Sciatic nerve (tissue), 2 donors: ENCODE data around the gene CDS1. TPM values are rescaled to one million over a fixed set of nuclear protein-coding genes. Genes with fewer than 3 reads are reported as not detected.
A peak's percentile ranks its signal among the peaks of the same experiment; 100 is the strongest.

Experiments used
- ATAC-seq: fragments of 200-7000 bp; cut with Tn5 transposase; one replicate; pipeline ENCODE4 v1.9.1; 2020; ENCODE audit warnings: mild to moderate bottlenecking, moderate library complexity
- DNase-seq: peaks from one replicate; pipeline ENCODE4 v3.0.0-alpha.2; 2020; ENCODE audit warnings: low spot score
- intact Hi-C: fragments of 100-400 bp; cut with DNase I; formaldehyde crosslinking; loops from one replicate; pipeline ENCODE4 v1.14.2; 2022
- total RNA-seq: library from RNA; stranded (reverse); fragmentation: NEBNext Ultra II Directional; extraction: Animal tissue kit (Norgen Biotek cat#: 25700); gene quantifications from one replicate; pipeline ENCODE4 v1.2.1, GENCODE V29; 2021
- donor health status: DM: no; HTN: no; CAD: no.
- donor health status: DM: no; HTN: no; CAD: no.

Gene CDS1
- total RNA-seq, 1 donor from 2014 or later: 0.31 TPM

DNA sequence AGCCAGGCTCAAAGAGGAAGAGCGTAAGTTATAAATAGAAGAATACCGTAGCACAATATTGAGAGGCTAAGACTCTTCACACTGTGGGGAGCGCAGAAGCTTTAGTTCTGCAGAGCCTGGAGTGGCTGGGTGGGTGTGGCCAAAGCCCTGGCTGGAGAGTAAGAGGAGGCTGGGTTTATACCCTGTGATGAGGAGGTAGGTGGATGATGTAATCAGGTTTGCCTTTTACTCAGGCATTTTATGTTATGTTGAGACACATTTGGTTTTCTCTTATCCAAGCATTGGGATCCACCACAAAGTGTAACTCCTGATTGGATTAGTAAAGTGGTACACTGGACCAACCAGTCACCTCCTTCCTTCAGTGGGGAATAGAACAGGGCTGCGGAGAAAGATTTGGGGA lies 13.9 kb downstream of the CDS1 start:
- intact Hi-C loops: no loop called here
- no peak for DNase-seq
- ATAC-seq: no peak

DNA sequence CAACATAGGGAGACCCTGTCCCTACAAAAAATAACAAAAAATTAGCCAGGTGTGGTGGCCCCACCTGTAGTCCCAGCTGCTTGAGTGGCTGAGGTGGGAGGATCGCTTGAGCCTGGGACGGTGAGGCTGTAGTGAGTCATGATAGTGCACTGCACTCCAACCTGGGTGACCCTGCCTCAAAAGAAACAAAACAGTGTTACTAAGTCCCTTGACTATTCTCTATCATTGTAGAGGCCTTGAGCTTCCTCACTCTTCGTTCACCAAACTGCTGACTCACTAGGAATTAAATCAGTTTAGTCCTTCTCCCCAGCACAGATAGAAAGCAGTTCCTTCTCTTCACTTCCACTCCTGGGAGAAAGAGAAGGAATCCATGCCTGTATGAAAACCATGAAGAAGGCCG lies 14.5 kb downstream of the CDS1 start:
- intact Hi-C loops: no loop called here
- no peak for ATAC-seq
- DNase-seq: no peak

DNA sequence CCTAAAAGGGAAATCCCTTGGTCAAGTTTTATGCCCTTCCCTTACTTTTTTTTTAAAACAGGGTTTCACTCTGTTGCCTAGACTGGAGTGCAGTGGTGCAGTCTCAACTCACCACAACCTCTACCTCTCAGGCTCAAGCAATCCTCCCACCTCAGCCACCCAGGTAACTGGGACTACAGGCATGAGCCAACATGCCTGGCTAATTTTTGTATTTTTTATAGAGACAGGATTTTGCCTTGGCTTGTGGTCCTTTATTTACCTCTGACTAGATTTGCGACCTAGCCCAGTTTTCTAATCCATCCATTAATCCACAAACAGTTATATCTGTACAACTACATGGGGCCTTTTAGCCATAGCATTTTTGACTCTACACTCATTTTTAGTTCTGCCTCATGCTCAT lies 23.7 kb downstream of the CDS1 start:
- no peak for ATAC-seq
- no peak for DNase-seq
- intact Hi-C loops: no loop called here

DNA sequence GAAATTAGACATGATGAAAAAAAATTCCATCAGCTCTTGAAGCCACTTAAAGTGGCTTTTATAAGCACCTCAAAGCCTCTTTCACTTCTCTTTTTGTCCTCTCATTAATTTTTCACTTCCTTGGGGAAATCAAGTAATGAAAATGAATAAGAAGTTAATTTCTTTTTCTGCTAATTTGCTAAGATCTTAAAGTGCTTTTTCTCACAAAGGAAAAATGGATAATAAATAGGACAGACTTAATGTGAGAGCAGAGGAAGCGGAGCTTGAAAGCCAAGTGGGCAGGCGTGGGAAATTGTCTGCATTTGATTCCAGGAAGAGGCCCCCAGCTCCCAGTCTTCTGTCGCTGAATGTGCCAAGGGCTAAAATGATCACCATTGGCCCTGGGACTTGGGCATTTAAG lies 28.6 kb downstream of the CDS1 start:
- intact Hi-C loops: no loop called here

DNA sequence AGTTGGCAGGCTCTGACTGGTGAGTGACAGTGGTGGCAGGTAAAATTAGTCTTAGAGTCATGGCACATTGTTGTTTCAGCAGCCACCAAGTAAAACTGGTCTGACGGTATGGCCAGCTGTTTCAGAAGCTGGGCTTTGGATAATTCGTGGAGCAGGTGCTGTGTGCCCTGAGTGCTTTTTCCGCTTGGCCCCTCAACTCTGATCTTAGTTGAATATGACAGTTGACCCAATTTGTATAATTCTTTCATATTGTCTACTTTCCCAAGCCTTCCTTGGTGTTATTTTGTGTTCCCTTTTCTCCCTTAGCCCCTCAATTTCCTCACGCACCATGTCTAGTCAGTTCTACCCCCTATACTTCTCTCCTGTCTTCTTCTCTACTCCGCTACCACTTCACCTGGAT lies 32.0 kb downstream of the CDS1 start:
- intact Hi-C loops: no loop called here
- ATAC-seq: no peak
- DNase-seq: no peak

More for the DNA sequence above, 28.6 kb downstream of the CDS1 start:
- no peak for ATAC-seq
- DNase-seq: no peak

DNA sequence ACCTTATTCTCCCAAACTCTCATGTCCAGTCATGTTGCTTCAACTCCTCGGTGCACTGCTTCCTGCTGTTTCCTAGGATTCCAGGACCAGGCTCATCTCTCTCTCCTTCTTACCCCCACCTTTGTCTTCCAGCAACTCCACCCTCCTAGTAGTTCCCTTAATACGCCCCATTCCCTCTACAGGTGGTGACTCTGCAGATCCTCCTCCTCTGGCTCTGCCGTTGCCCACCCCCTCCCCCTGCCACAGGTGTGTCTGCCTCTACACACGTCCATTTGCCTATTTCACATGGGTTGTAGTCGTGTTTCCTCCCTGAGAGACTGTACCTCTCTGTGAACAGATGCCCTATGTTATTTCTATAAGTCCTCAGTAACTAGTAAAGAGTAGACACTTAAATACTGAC lies 32.4 kb downstream of the CDS1 start:
- no peak for ATAC-seq
- intact Hi-C loops: no loop called here
- DNase-seq: no peak

DNA sequence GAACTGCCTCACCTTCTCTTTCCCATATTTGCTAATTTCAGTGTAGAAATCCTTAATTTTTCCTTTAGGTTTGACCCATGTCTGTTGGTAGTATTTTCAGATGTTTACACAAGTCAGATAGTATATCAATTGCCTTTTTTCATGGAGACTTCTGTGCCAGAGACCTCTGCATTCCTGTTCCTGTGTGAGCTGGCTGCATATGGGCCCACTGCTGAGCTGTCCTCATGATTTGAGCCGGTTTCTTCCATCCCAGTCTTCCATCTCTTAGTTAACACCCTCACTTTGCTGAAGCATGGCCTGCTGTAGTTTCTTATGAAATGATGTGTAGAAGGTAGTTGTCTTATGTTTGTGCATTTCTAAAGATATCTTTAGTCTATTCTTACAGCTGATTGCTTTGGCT lies 40.0 kb downstream of the CDS1 start:
- intact Hi-C loops: no loop called here
- ATAC-seq (no peak), DNase-seq (no peak)

DNA sequence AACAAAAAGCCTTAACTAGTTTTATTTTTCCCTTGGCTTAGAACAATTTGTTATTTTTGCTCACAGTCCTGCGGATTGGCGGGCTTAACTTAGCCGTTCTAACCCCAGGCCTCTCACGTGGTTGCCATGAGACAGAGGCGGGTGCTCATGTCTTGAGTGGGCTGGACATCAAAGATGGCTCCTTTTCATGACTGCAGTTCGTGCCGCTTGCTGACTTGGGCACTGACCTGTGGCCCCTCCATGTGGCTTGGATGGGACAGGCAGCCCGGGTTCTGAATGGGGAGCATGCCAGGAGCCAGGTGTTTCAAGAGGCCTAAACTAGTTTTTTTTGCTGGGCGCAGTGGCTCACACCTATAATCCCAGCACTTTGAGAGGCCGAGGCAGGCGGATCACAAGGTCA lies 40.7 kb downstream of the CDS1 start:
- no peak for ATAC-seq
- intact Hi-C loops: no loop called here
- DNase-seq: no peak

DNA sequence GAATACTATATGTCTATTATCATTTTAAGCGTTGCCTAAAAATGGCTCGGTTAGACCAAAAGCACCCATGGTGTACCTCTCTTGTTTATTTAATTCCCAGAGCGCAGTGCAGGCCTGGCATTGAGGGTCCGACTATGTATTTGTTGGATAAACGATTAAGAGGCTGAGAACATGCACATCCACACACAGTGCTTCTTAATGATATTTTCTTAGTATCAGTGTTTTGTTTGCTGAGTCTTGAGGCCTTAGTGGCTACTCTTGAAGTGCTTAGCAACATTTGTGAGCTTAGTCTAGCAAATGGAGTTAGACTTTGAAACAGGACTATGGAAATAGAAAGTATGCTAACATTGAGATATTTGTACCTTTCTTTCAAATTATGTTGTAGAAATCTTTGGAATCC lies 43.7 kb downstream of the CDS1 start:
- ATAC-seq (no peak), DNase-seq (no peak)
- intact Hi-C loops: no loop called here

DNA sequence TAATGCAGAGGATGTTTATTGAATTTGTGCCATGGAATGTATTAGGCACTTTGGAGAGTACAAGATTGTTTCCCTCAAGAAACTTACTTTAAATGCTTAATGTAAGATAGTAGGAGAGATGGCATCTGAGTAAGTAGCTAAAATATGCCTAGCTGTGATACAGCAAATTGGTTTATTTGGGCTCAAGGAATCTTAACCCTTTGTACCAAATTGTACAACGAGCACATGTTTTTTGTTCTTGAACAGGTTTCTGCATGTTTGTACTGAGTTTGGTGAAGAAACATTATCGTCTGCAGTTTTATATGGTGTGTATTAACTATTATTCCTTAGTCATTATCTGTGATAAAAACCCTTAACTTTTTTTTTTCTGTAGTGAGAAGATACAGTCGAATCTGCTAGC lies 48.6 kb downstream of the CDS1 start:
- DNase-seq: no peak
- no peak for ATAC-seq

DNA sequence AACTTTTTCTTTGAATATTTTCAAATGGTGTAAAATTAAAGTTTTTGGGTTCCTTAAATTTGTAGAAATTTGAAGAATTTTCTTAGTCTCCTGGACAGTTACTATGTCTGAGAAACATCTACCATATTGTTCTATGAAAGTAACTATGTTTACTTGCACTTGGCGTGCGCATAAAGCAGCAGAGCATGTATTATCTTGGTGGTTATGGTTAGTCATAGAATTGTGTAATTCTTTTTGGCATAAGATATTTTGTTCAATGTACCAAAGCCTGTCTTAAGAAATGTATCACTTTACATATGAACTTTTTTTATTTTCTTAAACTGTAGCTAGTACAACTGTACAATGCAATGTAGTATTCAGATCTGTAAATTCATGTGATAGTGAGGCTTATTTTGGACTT lies 49.2 kb downstream of the CDS1 start:
- no peak for ATAC-seq
- intact Hi-C loops: no loop called here

More for the DNA sequence above, 48.6 kb downstream of the CDS1 start:
- intact Hi-C loops: no loop called here

DNA sequence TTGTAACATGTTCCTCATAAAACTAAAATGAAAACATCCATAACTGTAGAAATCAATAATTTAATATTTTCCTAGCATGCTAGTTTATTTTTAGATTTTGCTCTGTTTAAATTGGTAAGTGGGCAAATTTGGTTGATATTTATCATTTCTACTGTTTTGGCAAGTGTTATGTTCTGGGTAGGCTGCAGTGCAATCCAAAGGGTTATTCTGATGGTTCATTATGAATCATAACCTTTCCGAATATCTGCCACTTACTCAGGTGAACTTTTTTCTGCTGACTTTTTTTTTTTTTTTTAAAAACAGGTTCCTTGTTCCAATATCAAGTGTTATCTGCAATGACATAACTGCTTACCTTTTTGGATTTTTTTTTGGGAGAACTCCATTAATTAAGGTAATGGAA lies 52.0 kb downstream of the CDS1 start:
- DNase-seq: no peak
- intact Hi-C loops: no loop called here
- no peak for ATAC-seq

More for the DNA sequence above, 49.2 kb downstream of the CDS1 start:
- no peak for DNase-seq

DNA sequence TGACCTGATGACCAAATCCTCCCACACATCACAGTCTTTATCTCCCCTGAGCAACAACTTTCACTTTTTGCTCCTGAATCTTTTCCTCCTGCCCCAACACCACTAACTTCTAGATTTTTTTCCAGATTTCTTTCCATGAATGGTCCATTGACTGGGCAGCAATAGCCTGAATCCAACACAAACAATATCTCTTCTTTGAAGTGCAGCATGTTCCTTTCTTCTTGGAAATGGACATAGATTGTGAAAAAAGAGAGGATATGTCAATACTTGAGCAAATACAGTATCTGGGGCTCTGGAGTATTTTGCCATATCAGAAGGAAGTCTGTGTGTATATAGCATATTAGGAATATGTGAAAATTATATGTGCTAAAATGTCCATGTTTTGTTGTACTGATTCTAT lies 55.2 kb downstream of the CDS1 start:
- intact Hi-C loops: no loop called here
- DNase-seq (no peak), ATAC-seq (no peak)

DNA sequence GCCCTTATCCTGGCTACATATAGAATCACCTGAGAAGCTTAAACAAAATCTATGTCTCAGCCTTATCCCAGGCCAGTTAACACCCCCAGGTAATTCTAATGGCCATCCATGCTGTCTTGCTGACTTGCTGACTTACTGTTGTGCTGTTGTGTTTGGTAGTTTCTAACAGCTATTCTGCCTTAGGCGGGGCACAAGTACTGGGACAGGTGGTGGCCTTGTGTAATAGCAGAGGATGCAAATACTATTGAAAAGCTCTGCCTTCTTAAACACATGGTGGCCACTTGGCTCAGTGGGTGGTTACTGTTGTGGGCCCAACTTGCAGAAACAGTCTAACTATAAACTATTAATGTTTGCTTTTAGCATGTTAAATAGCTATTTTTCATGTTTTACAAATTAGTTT lies 56.2 kb downstream of the CDS1 start:
- intact Hi-C loops: no loop called here
- ATAC-seq: no peak

DNA sequence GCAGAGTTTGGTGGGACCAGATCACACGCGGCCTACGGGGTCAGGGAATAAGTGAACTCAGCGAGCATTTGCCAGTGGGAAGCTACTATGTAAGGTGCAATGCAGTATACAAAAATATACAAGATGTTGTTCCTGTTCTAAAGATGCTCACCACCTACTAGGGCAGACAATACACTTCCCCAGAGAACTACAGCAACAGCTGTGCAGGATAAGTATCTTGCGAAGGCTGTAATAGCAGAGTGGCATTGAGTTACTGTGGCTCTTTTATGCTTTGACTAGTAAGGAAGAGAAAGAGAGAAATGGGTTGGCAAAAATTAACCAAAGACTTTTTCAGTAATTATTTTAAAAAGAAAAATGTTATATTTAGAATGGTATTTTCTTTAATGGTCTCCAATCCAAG lies 61.2 kb downstream of the CDS1 start:
- intact Hi-C loops: no loop called here
- no peak for DNase-seq
- ATAC-seq: no peak

More for the DNA sequence above, 56.2 kb downstream of the CDS1 start:
- no peak for DNase-seq

DNA sequence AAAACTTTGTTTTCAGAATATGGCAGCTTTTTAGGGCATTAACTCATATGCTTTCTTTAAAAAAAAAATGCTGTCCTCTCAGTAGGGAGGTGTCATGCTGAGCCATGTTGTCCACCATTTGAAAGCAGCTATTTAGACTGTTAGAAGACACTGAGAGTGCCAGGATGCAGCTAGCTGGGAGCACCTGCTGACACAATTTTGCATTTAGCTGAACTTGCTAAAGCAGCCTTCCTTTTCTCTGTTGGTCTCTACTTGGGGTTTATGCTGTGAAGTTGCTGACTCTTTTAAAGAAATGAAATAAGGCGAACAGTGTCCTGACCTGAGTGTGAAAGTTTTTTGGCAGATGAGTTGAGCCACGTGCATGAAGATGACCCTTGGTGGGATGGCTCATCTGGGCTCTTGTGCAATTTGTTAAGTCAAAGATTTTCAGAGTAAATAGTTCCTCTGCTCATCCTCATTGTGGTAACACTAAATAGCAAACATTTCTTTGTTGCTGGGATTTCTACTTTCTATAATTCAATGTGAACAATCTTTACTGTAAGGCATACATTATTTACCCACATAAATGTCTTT lies 64.5 kb downstream of the CDS1 start:
- intact Hi-C loops: no loop called here
- DNase-seq (no peak), ATAC-seq (peak; percentile 46)

DNA sequence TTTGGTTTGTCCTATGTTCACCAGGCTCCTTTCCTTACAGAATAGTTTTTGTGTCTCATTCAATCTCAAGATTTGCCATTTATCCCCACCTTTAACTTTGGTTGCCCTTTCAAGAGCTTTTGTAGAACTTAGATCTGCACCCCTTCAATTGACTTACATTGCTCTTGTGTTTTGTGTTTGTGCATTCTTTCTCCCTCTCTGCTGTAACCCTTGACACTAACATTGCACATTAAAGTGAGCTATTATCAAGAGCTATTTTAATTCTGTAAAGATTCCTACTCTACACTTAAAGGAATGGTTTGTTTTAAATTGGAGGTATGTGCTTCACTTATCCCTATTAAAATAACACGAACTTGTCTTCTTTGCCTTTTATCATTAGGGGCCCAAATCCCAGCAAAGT lies 65.3 kb downstream of the CDS1 start:
- DNase-seq (no peak), ATAC-seq (no peak)
- intact Hi-C loops: no loop called here

DNA sequence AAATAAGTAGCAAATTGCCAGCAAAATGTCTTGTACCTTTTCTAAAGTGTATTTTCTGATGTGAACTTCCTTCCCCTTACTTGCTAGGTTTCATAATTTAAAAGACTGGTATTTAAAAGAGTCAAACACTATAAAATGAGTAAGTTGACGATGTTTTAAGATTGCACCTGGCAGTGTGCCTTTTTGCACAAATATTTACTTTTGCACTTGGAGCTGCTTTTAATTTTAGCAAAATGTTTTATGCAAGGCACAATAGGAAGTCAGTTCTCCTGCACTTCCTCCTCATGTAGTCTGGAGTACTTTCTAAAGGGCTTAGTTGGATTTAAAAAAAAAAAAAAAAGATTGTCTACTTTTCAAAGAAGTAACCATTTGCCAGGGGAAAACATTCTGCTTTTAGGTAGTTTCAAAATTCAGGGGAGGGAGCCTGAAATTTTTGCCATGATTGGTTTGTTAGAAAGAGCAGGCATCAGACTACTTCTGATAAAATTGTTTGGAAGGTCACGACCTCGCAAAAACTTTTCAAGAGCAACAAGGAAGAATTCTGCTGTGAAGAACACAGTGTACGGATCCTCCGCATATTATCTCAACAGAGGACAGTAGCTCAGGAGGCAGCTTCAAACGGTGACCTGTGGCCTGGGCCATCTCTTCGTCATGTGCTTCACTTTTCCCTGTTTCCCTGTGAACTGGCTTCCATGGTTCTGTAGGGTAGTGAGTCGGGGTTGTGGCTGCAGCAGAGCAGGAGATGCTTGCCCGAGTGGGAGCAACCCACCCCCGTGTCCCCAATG lies 66.1 kb downstream of the CDS1 start:
- intact Hi-C loops: no loop called here
- DNase-seq (no peak), ATAC-seq (no peak)

DNA sequence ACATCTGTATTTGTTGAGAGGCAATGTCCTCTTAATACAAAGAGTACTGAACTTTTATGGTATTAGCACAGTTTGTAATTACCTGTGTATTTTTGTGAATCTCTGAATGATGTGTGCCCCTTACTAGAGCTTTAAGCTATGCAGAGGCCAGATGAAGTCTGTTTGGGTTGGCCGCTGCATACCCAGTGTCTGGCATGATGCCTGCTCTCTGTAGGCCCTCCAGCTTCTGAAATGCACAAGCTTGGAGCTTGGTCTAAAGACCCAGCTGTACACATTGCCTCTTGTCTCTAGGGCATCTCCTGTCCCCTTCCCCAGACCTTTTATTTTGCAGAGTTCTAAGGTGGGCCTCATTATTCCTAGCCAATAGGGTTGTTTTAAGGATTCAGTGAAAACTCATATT lies 68.6 kb downstream of the CDS1 start:
- intact Hi-C loops: no loop called here
- DNase-seq: no peak
- no peak for ATAC-seq

DNA sequence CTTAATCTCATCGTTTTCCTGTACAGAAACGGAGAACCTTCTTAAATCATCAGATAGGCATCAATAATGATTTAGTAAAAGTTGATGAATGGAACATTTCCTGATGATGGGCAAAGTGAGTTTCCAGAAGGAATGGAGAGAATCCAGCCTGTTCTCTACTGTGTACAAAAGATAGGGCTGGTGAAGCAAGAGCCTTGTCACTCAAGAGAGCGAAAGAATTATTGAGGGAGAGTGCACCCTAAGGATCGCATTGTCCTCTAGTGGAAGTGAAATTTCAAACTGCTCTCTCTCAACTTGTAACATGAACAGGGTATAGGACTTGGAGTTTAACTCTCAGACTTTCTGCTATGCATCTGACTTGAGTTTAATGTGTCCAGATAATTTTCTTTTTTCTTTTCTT lies 69.6 kb downstream of the CDS1 start:
- intact Hi-C loops: no loop called here
- ATAC-seq (no peak), DNase-seq (no peak)

DNA sequence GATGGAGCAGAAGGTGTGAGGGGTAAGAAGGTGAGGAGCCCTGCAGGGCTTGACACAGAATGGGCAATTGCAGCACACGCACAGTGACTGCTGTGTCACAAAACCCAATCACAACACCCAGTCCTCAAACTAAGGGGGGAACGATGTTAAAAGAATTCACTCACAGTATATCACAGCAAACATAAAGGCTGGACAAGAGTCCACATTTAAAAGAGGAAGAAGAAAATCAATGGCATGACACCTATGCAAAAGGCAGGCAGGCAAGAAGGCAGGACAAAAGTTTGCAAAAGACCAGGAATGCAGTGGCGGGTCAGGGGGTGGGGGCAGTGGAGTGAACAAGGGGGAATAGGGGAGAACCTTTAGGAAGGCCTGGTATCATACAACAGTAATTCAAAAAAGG lies 77.7 kb downstream of the CDS1 start:
- intact Hi-C loops: no loop called here
- ATAC-seq (no peak), DNase-seq (no peak)
